ENCODE data around the gene UNC13C. TPM values are rescaled to one million over a fixed set of nuclear protein-coding genes. Genes with fewer than 3 reads are reported as not detected.
A peak's percentile ranks its signal among the peaks of the same experiment; 100 is the strongest.

The UNC13C gene
- total and polyA plus RNA-seq, 10 of the 15 experiments (the other 5 are each of a cell fraction or from before 2014, with no cell fraction given): 9.9 to 81.3 (median 25.0) TPM

DNA sequence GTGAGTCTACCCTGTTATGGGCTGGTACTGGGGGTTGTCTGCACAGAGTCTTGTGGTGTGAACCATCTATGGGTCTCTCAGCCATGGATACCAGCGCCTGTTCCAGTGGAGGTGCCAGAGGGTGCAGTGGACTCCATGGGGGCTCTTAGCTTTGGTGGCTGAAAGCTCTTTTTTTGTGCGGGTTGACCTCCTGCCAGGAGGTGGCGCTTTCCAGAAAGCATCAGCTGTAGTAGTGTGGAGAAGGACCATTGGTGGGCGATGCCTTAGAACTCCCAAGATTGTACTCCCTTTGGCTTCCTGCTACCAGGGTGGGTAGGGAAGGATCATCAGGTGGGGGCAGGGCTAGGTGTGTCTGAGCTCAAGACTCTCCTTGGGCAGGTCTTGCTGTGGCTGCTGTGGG lies 615.9 kb downstream of the UNC13C start:
- ChIA-PET SMC1A (ENCODE audit: uncharacterized antibody, unreplicated experiment) (interaction anchor here (1.0 to 2.7 kb wide), 7 partner anchors 8 to 617 kb away, joined by 3 to 21 read pairs (median 4); no protein-coding TSS in a partner anchor), POLR2A (interaction anchor here (0.6 to 1.3 kb wide), 2 partner anchors 12 to 693 kb away, joined by 3 read pairs; no protein-coding TSS in a partner anchor), CTCF (interaction anchor here (1.0 to 2.5 kb wide), 2 partner anchors 11 to 14 kb away, joined by 3 to 14 read pairs; no protein-coding TSS in a partner anchor), RAD21 (ENCODE audit: unreplicated experiment) (interaction anchor here (1.0 to 3.2 kb wide), 3 partner anchors 11 to 28 kb away, joined by 3 to 11 read pairs (median 3); no protein-coding TSS in a partner anchor)
- no peak overlapping the region for H3K27ac ChIP-seq (ENCODE audit: control insufficient read depth, insufficient read depth)
- TF ChIP-seq SIX5 (IDR thresholded peaks at IDR 0.05; ENCODE audit: low read depth, low read length, severe bottlenecking) (no peak), NFYA (IDR thresholded peaks at IDR 0.05; ENCODE audit: borderline replicate concordance, low read depth, low read length) (no peak), RB1 (IDR thresholded peaks at IDR 0.05; ENCODE audit: borderline replicate concordance) (no peak), YBX1 (IDR thresholded peaks at IDR 0.05) (no peak), BACH1 (IDR thresholded peaks at IDR 0.05; ENCODE audit: borderline replicate concordance) (no peak), GABPA (IDR thresholded peaks at IDR 0.05; ENCODE audit: low read depth) (no peak), RUNX3 (IDR thresholded peaks at IDR 0.05; ENCODE audit: low read length) (no peak), PML (IDR thresholded peaks at IDR 0.05; ENCODE audit: low read length) (no peak), SUZ12 (IDR thresholded peaks at IDR 0.05; ENCODE audit: unreplicated experiment) (no peak), CBX5 (IDR thresholded peaks at IDR 0.05; ENCODE audit: low read depth) (no peak), ZNF217 (IDR thresholded peaks at IDR 0.05) (no peak), EGR1 (IDR thresholded peaks at IDR 0.05; ENCODE audit: borderline replicate concordance in 1 of 2, low read depth in 2 of 2, low read length in 2 of 2) (no peak)
- TF ChIP-seq, protein P1, sequence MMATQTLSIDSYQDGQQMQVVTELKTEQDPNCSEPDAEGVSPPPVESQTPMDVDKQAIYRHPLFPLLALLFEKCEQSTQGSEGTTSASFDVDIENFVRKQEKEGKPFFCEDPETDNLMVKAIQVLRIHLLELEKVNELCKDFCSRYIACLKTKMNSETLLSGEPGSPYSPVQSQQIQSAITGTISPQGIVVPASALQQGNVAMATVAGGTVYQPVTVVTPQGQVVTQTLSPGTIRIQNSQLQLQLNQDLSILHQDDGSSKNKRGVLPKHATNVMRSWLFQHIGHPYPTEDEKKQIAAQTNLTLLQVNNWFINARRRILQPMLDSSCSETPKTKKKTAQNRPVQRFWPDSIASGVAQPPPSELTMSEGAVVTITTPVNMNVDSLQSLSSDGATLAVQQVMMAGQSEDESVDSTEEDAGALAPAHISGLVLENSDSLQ (IDR thresholded peaks at IDR 0.05): no peak
- TF ChIP-seq, protein P2, sequence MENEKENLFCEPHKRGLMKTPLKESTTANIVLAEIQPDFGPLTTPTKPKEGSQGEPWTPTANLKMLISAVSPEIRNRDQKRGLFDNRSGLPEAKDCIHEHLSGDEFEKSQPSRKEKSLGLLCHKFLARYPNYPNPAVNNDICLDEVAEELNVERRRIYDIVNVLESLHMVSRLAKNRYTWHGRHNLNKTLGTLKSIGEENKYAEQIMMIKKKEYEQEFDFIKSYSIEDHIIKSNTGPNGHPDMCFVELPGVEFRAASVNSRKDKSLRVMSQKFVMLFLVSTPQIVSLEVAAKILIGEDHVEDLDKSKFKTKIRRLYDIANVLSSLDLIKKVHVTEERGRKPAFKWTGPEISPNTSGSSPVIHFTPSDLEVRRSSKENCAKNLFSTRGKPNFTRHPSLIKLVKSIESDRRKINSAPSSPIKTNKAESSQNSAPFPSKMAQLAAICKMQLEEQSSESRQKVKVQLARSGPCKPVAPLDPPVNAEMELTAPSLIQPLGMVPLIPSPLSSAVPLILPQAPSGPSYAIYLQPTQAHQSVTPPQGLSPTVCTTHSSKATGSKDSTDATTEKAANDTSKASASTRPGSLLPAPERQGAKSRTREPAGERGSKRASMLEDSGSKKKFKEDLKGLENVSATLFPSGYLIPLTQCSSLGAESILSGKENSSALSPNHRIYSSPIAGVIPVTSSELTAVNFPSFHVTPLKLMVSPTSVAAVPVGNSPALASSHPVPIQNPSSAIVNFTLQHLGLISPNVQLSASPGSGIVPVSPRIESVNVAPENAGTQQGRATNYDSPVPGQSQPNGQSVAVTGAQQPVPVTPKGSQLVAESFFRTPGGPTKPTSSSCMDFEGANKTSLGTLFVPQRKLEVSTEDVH (IDR thresholded peaks at IDR 0.05; ENCODE audit: low read depth, partially characterized antibody): no peak
- H3K27me3 ChIP-seq (replicated peaks in 1 of 2; ENCODE audit: control insufficient read depth in 2 of 2, insufficient read depth in 2 of 2, low read length in 1 of 2): no peaks in the 10 kb centered on the region
- peaks cover 0 to 7% of the 10 kb centered on the region in 2 experiments; a peak in 2 of 4 replicates for H3K36me3 ChIP-seq (ENCODE audit: control insufficient read depth in 2 of 2, insufficient read depth in 2 of 2, low read length in 1 of 2)
- H3K4me1 ChIP-seq (ENCODE audit: control insufficient read depth, insufficient read depth, low read length): no peaks in the 10 kb centered on the region
- H3K4me3 ChIP-seq: no peak overlapping the region
- no peaks in the 10 kb centered on the region for H4K20me1 ChIP-seq (ENCODE audit: control insufficient read depth, insufficient read depth)
- no peaks in the 10 kb centered on the region; the same call in 1 of the 3 replicates for H3K9me3 ChIP-seq (replicated peaks; ENCODE audit: control insufficient read depth, insufficient read depth, low read length)
- in situ Hi-C loops (cut with MboI): no loop called here
- DNase-seq (ENCODE audit: low read depth, low spot score) (no peak), ATAC-seq (peak; percentile 22), FAIRE-seq (no peak)
- no TSS peak for BruUV-seq (replicated peaks)
- no peak overlapping the region for H3K9ac ChIP-seq (ENCODE audit: control insufficient read depth, insufficient read depth, low read length)
- no peaks in the 10 kb centered on the region for H3K79me2 ChIP-seq (ENCODE audit: control insufficient read depth, insufficient read depth, low read length)
- H2AFZ ChIP-seq (ENCODE audit: control insufficient read depth, low read depth, low read length): no peak overlapping the region
- intact Hi-C loops (cut with micrococcal nuclease; ENCODE audit: unreplicated experiment): no loop called here
- WGBS (ENCODE audit: insufficient coverage, insufficient replicate concordance, low lambda C conversion rate, missing lambda C conversion rate): 66% methylated on average over 4 of the region's 4 CpGs
- no peak overlapping the region for H3K4me2 ChIP-seq (ENCODE audit: control insufficient read depth, insufficient read depth)

All from GM12878 (cell line).